Mesendoderm (in vitro differentiated cells): ENCODE results near the gene CRBN. TPM values are rescaled to one million over a fixed set of nuclear protein-coding genes. Genes with fewer than 3 reads are reported as not detected.

Experiments
- small RNA-seq: library from polyadenylated mRNA; stranded (forward); fragments of <200 nt; extraction: miRNeasy Mini kit (QIAGEN cat#:217004); gene quantifications from one replicate; pipeline ENCODE3, GENCODE V24; 2013; ENCODE audit not compliant: insufficient read depth

Gene CRBN

Small RNAs within 50 kb of the gene (small RNA-seq; reads per million reads assigned to genes)
- gene RF00416: not detected
